SK-N-DZ (cell line): ENCODE measurements around the gene LY6G6F. TPM values are rescaled to one million over a fixed set of nuclear protein-coding genes. Genes with fewer than 3 reads are reported as not detected.

Experiments used
- DNase-seq: peaks from one replicate; pipeline ENCODE4 v3.0.0-alpha.2; 2015; ENCODE audit warnings: low spot score
- polyA plus RNA-seq, 2 experiments: library from polyadenylated mRNA; depleted of rRNA; stranded (reverse); fragments of >200 nt; gene quantifications; 2 replicates each; pipeline ENCODE4 v1.2.3, GENCODE V29; 2014

The LY6G6F gene
- not detected in 2 replicates for polyA plus RNA-seq (2014; cell fraction: cytosol; rRNA removed)
- not detected in 2 replicates for polyA plus RNA-seq (2014; cell fraction: nucleus; rRNA removed)

GRCh38 chr6:31706599-31706998 lies at the start of gene LY6G6F:
Gene LY6G6F (plus strand): TSS chr6:31706866. CDS start chr6:31706907, 41 bp downstream.
- no peak for DNase-seq

GRCh38 chr6:31657406-31658157 lies 49.1 kb upstream of the LY6G6F start:
- DNase-seq = no peak

- DNase-seq = no peak
Observed at GRCh38 chr6:31658158-31658688, 48.4 kb upstream of the LY6G6F start.

DNA sequence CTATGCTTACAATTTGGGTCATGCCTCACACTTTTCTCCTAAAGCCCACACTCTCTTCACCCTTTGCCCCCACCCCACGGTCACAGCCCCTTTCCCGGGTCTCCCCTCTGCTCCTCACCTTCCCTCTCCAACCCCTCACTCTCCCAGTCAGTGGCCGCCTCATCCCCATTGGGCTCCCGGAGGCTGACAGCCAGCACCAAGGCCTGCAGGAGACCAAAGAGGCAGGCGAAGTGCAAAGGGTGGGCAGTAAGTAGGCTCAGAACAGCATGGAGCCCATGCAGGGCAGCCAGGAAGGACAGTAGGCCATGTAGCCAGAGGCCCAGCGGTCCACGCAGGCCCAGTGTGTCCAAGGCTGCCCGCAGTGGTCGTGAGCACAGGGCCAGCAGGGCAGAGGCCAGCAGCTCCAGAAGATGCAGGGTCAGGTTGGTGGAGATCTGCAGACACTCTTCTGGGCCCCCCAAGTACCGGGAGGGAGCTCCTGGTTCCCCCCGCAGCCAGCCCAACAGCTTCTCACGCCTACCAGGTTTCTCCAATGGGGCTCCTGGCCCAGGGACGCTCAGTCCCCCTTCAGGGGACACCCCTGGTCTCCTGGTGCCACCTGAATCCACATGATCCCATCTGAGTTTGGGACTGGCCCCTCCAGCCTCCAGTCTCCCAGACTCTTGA lies 47.5 kb upstream of the LY6G6F start:
- DNase-seq = no peak

GRCh38 chr6:31659649-31660380 lies 46.9 kb upstream of the LY6G6F start:
- no peak for DNase-seq

- peak; percentile 81 for DNase-seq
Observed at GRCh38 chr6:31660381-31661261, 46.0 kb upstream of the LY6G6F start, which contains the start of gene C6orf47. Gene C6orf47 (minus strand): TSS chr6:31660778. CDS start chr6:31659947, 831 bp downstream.

DNA sequence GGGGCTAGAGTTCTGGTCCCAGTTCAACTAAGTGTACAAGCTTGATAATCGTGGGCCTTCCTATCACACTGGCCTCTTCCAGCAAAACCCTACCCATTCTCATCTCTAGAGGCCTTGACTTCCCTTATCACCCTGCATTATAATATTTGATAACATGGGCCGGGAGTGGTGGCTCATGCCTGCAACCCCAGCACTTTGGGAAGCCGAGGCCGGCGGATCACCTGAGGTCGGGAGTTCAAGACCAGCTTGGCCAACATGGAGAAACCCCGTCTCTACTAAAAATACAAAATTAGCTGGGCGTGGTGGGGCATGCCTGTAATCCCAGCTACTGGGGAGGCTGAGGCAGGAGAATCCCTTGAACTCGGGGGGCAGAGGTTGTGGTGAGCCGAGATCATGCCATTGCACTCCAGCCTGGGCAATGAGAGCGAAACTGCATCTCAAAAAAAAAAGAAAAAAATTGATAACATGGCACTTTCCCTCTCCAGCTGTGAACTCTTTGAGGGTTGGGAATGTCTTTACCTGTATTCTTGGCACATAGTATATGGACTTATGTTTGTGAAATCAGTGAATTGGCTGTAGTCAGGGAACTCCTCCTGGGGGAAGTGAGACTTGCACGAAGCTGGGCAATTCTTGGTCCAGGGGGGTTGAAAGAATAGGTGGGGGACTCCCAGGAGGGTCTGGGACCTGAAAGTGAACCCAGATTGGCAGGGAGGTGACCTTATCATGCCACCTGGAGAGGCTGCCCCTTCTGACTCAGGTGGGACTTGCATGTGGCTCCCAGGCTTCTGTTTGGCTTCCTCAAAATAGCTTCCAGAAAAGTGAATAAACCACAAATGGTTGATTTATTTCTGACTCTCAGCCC lies 45.2 kb upstream of the LY6G6F start:
- no peak for DNase-seq

DNA sequence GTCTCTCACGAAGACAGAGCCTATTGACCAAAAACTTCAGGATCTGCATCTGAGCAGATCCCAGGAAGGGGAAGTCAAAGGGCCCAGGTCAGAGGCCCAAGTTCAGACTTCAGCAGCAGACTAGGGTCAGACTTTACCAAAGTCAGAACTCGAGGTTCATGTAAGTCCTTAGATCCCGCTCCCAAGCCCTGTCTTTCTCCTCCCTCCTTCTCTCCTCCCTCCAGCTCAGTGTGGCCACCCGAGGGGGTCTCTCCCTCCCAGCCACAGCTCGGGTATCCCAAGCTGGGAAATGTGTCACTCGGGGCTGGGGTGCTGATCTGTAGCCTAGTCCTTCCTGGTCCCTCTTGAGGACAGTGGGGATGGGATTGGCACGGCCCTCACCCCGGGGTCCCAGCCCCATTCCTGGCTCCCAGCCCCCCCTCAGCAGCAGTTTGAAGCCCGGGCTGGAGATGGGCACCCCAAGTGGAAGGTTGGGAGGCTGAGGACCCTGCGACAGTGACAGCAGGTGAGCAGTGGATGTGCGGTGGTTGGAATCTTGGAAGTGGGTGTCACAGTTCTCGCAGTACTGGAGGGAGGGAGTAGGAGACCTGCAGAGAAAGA lies 44.4 kb upstream of the LY6G6F start:
- DNase-seq = no peak

DNA sequence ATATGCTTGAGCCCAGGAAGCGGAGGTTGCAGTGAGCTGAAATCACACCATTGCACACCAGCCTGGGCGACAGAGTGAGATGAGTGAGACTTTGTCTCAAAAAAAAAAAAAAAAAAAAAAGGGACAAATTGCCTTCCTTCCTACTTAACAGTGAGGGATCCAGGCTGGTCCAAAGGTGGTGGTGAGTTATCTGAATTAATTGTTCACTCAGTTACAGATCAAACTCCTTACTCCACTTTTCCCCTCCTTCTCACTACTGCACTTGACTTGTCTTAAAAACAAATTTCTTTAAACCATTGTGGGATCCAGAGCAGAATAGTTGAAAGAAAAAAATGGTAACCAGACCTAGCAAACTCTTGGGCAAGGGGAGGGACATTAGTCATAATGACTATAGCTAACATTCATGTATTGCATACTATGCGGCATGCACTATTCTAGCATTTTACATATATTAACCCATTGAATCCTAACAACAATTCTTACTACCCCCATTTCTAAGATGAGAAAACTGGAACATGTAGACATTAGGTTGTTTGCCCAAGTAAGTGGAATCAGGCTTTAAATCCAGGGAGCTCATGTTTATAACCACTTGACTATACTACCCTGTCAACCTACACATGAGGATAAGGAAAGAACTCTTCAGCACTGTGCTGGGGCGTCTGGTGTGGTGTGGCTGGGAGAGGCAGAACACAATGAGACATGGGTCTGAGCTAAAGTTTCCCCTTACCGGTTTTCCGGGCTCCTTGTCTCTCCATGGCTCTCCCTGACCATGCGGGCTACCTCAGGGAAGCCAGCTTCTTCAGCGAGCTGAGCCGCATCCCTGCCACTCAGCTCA lies 43.3 kb upstream of the LY6G6F start:
- DNase-seq = no peak

DNA sequence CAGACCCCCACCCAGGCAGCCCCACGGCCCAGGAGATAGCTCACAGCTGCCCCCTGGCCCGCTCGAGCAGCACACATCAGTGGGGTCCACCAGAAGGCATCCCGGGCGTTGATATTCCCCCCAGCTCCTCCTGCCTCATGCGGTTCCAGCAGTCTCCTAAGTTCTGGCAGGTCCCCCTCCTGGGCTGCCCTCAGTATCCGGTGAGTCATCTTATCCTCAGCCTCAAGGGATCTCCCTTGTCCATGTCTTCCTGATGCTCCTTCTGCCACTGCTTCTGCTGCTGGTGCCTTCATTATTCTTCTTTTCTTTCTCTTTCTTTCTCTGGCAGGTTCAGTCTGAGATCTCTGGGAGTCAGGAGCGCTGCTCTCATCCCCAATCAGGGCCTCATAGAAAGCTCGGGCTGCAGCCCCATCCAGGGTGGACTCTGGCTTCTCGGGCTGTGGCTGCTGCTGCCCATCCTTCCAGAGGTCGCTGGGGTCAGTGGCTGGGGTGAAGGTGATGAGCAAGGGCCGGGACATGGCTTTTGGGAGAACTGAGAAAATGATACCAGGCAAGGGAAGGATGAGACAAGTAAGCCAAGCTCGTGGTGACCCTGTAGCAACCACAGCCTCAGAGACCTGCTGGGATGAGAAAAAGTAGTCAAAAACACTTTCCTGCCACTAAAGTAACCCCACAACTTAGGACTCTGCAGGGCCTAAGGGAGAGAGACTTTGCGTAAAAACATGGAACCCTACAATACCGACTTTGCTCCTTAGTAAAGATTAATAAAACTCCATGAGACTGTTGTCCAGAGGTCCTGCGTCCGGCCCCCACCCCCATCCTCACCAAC lies 42.5 kb upstream of the LY6G6F start:
- DNase-seq = no peak

GRCh38 chr6:31664790-31665500 lies 41.7 kb upstream of the LY6G6F start, which contains the start of gene GPANK1:
Gene GPANK1 (minus strand): TSS chr6:31664997. CDS start chr6:31664478, 519 bp downstream.
- peak; percentile 93 for DNase-seq

DNA sequence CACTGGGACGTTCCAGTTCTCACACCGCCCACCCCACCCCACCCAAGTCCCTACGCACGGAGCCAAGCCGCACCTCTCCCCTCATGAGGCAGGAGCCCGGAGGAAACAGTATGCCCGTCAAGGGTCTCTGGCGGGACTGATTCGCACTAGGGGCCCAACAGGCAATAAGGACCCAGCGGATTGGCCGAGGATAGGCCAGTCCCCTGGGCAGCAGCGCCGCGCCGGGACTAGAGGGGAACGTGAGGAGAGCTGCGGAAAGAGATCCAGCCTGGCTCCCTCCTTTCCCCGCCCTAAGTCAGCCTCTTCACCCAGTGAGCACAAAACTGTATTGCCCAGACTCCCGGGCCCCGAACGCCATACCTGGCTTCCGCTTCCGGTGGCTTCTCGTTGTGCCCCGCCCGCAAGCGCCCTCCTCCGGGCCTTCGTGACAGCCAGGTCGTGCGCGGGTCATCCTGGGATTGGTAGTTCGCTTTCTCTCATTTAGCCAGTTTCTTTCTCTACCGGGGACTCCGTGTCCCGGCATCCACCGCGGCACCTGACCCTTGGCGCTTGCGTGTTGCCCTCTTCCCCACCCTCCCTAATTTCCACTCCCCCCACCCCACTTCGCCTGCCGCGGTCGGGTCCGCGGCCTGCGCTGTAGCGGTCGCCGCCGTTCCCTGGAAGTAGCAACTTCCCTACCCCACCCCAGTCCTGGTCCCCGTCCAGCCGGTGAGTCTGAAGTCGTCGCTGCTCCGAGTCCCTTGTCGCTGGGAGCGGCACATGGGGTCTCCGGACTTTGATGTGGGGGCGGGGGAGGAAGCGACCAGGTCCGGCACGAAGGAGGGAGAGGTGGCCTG lies 40.9 kb upstream of the LY6G6F start, which contains the start of gene CSNK2B:
Gene CSNK2B (plus strand): TSS at position 580 of the 836 bp plus-strand sequence. CDS start 752 bp downstream, outside the sequence.
- DNase-seq = peak; percentile 98

GRCh38 chr6:31666337-31666965 lies 40.2 kb upstream of the LY6G6F start:
- DNase-seq = no peak

GRCh38 chr6:31669676-31670075 lies 37.0 kb upstream of the LY6G6F start, which contains the start of gene LY6G5B:
Gene LY6G5B (plus strand): TSS chr6:31669976. CDS start chr6:31670951, 975 bp downstream.
- DNase-seq = no peak

DNA sequence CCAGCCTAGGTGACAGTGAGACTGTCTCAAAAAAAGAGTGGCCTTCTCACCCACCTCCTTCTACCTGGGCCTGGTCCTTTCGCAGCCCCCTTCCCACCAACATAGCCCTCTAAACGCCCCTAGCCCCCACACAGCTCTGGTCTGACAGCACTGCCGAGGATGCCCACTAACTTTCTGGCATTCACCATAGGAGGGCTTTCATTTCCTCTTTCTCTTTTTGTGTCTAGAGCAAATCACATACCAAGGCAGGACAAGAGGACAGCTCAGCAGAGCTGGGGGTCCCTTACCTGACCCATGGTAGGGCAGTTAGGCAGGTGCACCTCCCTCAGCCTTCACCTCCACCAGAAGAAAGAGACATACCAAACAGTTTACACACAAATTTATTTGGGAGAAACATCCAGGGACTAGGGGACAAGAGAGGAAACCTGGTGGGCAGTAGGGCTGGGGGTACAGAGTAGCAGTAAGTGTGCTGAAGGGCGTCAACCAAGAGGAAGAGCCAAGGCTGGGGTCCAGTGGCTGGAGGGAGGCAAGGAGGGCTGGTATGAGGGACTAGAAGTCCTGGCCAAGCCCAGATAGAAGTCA lies 30.3 kb upstream of the LY6G6F start:
- no peak for DNase-seq
